GM10266 (cell line): ENCODE data around the gene DXO.
"Not testable (repeated sequence)": the region's sequence is repeated elsewhere in the genome, so short reads cannot be mapped to it uniquely, and the experiment has no call there.

Experiments
- DNase-seq: peaks from one replicate; pipeline ENCODE4 v3.0.0; 2012; ENCODE audit errors: extremely low spot score
- CTCF ChIP-seq: IDR thresholded peaks from 2 replicates; pipeline ENCODE4 v1.5.1; 2012; ENCODE audit warnings: mild to moderate bottlenecking, low read depth; ENCODE audit not compliant: control insufficient read depth, insufficient read depth; ENCODE audit errors: missing control alignments

DXO gene

GRCh38 chr6:31980998-31981397 is 9.1 kb upstream of the DXO start:
- DNase-seq, result not testable (repeated sequence)

GRCh38 chr6:31980195-31980876 is 8.4 kb upstream of the DXO start:
- DNase-seq, result not testable (repeated sequence)

GRCh38 chr6:31979238-31979898 is 7.4 kb upstream of the DXO start:
- TF ChIP-seq CTCF, result no peak
- DNase-seq, result no peak

- no peak for TF ChIP-seq CTCF
- DNase-seq, result no peak
Observed at GRCh38 chr6:31978831-31979230, 6.9 kb upstream of the DXO start.

- no peak for DNase-seq
Observed at GRCh38 chr6:31977816-31978431, 6.0 kb upstream of the DXO start.

GRCh38 chr6:31976065-31976464 is 4.1 kb upstream of the DXO start:
- DNase-seq, result not testable (repeated sequence)

More at GRCh38 chr6:31977816-31978431, 6.0 kb upstream of the DXO start:
- TF ChIP-seq CTCF, result no peak

- peak; percentile 25 for DNase-seq
- TF ChIP-seq CTCF, result no peak
Observed at GRCh38 chr6:31972709-31973350, 892 bp upstream of the DXO start.

GRCh38 chr6:31971279-31971992 is 502 bp downstream of the DXO start:
- DNase-seq, result no peak
- TF ChIP-seq CTCF, result no peak
